HepG2 (cell line): ENCODE results near the gene ZSCAN2. TPM values are rescaled to one million over a fixed set of nuclear protein-coding genes. Genes with fewer than 3 reads are reported as not detected.

Experiments used
- KIAA2018 ChIP-seq: sonication (generic); formaldehyde crosslinking; IDR thresholded peaks from 2 replicates; pipeline ENCODE4 v1.5.0; 2020; ENCODE audit warnings: mild to moderate bottlenecking, missing genetic modification reagents, borderline replicate concordance
- PATZ1 ChIP-seq: sonication (generic); formaldehyde crosslinking; IDR thresholded peaks from 2 replicates; pipeline ENCODE4 v1.4.0; 2020; ENCODE audit warnings: missing genetic modification reagents
- RCOR2 ChIP-seq: IDR thresholded peaks from 2 replicates; pipeline ENCODE4 v1.6.1; 2016; ENCODE audit warnings: missing biosample characterization, missing genetic modification reagents
- SALL2 ChIP-seq: sonication (generic); formaldehyde crosslinking; IDR thresholded peaks from 2 replicates; pipeline ENCODE4 v1.8.1; 2023; ENCODE audit warnings: mild to moderate bottlenecking, missing genetic modification reagents, inconsistent platforms
- SRY ChIP-seq: sonication (generic); formaldehyde crosslinking; IDR thresholded peaks from 2 replicates; pipeline ENCODE4 v1.8.0; 2022; ENCODE audit warnings: mild to moderate bottlenecking, missing genetic modification reagents
- ZBTB37 ChIP-seq: sonication (generic); formaldehyde crosslinking; IDR thresholded peaks from 2 replicates; pipeline ENCODE4 v1.4.0; 2020; ENCODE audit warnings: mild to moderate bottlenecking, missing genetic modification reagents
- ZNF556 ChIP-seq: sonication (generic); formaldehyde crosslinking; IDR thresholded peaks from 2 replicates; pipeline ENCODE4 v1.4.0; 2020; ENCODE audit warnings: mild to moderate bottlenecking, missing genetic modification reagents, borderline replicate concordance
- ZNF792 ChIP-seq: IDR thresholded peaks from 2 replicates; pipeline ENCODE4 v1.6.1; 2016
- polyA plus RNA-seq, 8 experiments: library from polyadenylated mRNA; depleted of rRNA in 3 of 8; stranded (reverse) in 7 of 8; unstranded in 1 of 8; fragments of >200 nt; fragmentation: Illumina TruSeq in 4 of 8; extraction: Trizol in 4 of 8; gene quantifications; 2 replicates each; pipeline versions ENCODE4 v1.2.1 to v1.2.3, GENCODE V29; 2011 to 2016; ENCODE audit warnings: low read depth in 4 of 8, missing spikeins in 1 of 8, mixed read lengths in 1 of 8; ENCODE audit not compliant: insufficient read depth in 1 of 8
- total RNA-seq, 5 experiments: library from RNA; depleted of rRNA; stranded (reverse); fragments of >200 nt; fragmentation: Illumina TruSeq; extraction: Trizol; gene quantifications; 2 replicates each; pipeline ENCODE4 v1.2.3, GENCODE V29; 2016; ENCODE audit warnings: low read depth in 1 of 5
- TF ChIP-seq, protein P1 (sequence below): sonication (generic); formaldehyde crosslinking; IDR thresholded peaks from 2 replicates; pipeline ENCODE4 v1.5.1; 2020; ENCODE audit warnings: mild to moderate bottlenecking, moderate library complexity, missing genetic modification reagents
- TF ChIP-seq, protein P2 (sequence below): sonication (generic); formaldehyde crosslinking; IDR thresholded peaks from 2 replicates; pipeline ENCODE4 v1.4.0; 2020; ENCODE audit warnings: mild to moderate bottlenecking, missing genetic modification reagents
- TF ChIP-seq, protein P3 (sequence below): IDR thresholded peaks from 2 replicates; pipeline ENCODE4 v1.6.1; 2016

The ZSCAN2 gene
- total and polyA plus RNA-seq, 2 of the 13 experiments (the other 11 are each of a cell fraction or from before 2014, with no cell fraction given), result 11.4 to 21.5 TPM

- no peak for TF ChIP-seq KIAA2018 (CRISPR knock-in tag)
- TF ChIP-seq, protein P1, sequence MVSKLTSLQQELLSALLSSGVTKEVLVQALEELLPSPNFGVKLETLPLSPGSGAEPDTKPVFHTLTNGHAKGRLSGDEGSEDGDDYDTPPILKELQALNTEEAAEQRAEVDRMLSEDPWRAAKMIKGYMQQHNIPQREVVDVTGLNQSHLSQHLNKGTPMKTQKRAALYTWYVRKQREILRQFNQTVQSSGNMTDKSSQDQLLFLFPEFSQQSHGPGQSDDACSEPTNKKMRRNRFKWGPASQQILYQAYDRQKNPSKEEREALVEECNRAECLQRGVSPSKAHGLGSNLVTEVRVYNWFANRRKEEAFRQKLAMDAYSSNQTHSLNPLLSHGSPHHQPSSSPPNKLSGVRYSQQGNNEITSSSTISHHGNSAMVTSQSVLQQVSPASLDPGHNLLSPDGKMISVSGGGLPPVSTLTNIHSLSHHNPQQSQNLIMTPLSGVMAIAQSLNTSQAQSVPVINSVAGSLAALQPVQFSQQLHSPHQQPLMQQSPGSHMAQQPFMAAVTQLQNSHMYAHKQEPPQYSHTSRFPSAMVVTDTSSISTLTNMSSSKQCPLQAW (CRISPR knock-in tag), result peak; percentile 57; the same call in 1 of the 2 replicates
- TF ChIP-seq ZBTB37, result no peak
- TF ChIP-seq RCOR2 (CRISPR knock-in tag), result no peak
- 0 out of 2 replicates have a peak, but pooled peaks have one; percentile 38 for TF ChIP-seq ZNF792 (CRISPR knock-in tag)
- 0 out of 2 replicates have a peak, but pooled peaks have one; percentile 26 for TF ChIP-seq ZNF556 (CRISPR knock-in tag)
- 0 out of 2 replicates have a peak, but pooled peaks have one; percentile 52 for TF ChIP-seq SALL2
- TF ChIP-seq, protein P2, sequence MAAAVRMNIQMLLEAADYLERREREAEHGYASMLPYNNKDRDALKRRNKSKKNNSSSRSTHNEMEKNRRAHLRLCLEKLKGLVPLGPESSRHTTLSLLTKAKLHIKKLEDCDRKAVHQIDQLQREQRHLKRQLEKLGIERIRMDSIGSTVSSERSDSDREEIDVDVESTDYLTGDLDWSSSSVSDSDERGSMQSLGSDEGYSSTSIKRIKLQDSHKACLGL (CRISPR knock-in tag), result peak; percentile 75
- peak; percentile 76; the same call in 1 of the 2 replicates for TF ChIP-seq PATZ1
- TF ChIP-seq, protein P3, sequence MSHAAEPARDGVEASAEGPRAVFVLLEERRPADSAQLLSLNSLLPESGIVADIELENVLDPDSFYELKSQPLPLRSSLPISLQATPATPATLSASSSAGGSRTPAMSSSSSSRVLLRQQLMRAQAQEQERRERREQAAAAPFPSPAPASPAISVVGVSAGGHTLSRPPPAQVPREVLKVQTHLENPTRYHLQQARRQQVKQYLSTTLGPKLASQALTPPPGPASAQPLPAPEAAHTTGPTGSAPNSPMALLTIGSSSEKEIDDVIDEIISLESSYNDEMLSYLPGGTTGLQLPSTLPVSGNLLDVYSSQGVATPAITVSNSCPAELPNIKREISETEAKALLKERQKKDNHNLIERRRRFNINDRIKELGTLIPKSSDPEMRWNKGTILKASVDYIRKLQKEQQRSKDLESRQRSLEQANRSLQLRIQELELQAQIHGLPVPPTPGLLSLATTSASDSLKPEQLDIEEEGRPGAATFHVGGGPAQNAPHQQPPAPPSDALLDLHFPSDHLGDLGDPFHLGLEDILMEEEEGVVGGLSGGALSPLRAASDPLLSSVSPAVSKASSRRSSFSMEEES (CRISPR knock-in tag), result no peak
- TF ChIP-seq SRY (CRISPR knock-in tag), result 0 out of 2 replicates have a peak, but pooled peaks have one; percentile 25
These were observed at the start of gene ZSCAN2 (continued) for GRCh38 chr15:84600687-84601554.
